IMR-90 (cell line): ENCODE data around the gene ZNF423. TPM values are rescaled to one million over a fixed set of nuclear protein-coding genes. Genes with fewer than 3 reads are reported as not detected.

Source experiments
- ATAC-seq: fragments of 200-7000 bp; cut with Tn5 transposase; 2 replicates; pipeline ENCODE4 v1.9.1; 2020; ENCODE audit warnings: low read depth, mild to moderate bottlenecking, moderate library complexity
- BruUV-seq: library from RNA; stranded (reverse); fragments of 400-500 nt; replicated peaks from 2 replicates; lab custom pipeline; 2021; lab: Mats Ljungman, UMichigan
- CTCF ChIA-PET: fragments of 300-600 bp; formaldehyde crosslinking; extraction: SDS; loops from one replicate; lab custom pipeline; 2021; ENCODE audit warnings: antibody characterized with exemption; lab: Yijun Ruan, JAX
- POLR2A ChIA-PET: fragments of 300-600 bp; sonication (Branson Sonifier 250); formaldehyde crosslinking; loops from one replicate; lab custom pipeline; 2022; ENCODE audit warnings: antibody characterized with exemption; ENCODE audit not compliant: unreplicated experiment; lab: Charles Lee
- DNase-seq: peaks from one replicate; pipeline ENCODE4 v3.0.0; 2013
- H2AFZ ChIP-seq: replicated peaks from 2 replicates; pipeline ENCODE3; 2013; ENCODE audit warnings: low read length, mild to moderate bottlenecking; ENCODE audit not compliant: poor library complexity
- H2AK5ac ChIP-seq: 2 replicates; pipeline ENCODE4 v1.6.1; 2013; ENCODE audit warnings: low read depth, low read length, inconsistent platforms
- H2AK9ac ChIP-seq: replicated peaks from 2 replicates; pipeline ENCODE3; 2013; ENCODE audit warnings: mild to moderate bottlenecking, low read depth, low read length, moderate library complexity; ENCODE audit not compliant: poor library complexity
- H2BK120ac ChIP-seq: 2 replicates; pipeline ENCODE4 v1.6.1; 2013; ENCODE audit warnings: low read depth, low read length, inconsistent platforms
- H2BK15ac ChIP-seq: 3 replicates; pipeline ENCODE4 v1.6.1; 2013; ENCODE audit warnings: low read depth, low read length, inconsistent platforms
- H2BK20ac ChIP-seq: 2 replicates; pipeline ENCODE4 v1.6.1; 2013; ENCODE audit warnings: low read depth, mild to moderate bottlenecking, inconsistent platforms, low read length, moderate library complexity
- H2BK5ac ChIP-seq: 2 replicates; pipeline ENCODE4 v1.6.1; 2013; ENCODE audit warnings: mild to moderate bottlenecking, low read depth, low read length, inconsistent platforms; ENCODE audit not compliant: poor library complexity, severe bottlenecking
- H3K14ac ChIP-seq: replicated peaks from 2 replicates; pipeline ENCODE4 v1.6.1; 2013; ENCODE audit warnings: low read depth, low read length, inconsistent platforms
- H3K18ac ChIP-seq: 2 replicates; pipeline ENCODE4 v1.6.1; 2013; ENCODE audit warnings: low read depth, low read length, control low read depth
- H3K23ac ChIP-seq: 2 replicates; pipeline ENCODE4 v1.6.1; 2013; ENCODE audit warnings: low read depth, low read length, inconsistent platforms
- H3K27ac ChIP-seq: 2 replicates; pipeline ENCODE4 v1.5.1; 2013; ENCODE audit warnings: mild to moderate bottlenecking, control low read depth, low read length; ENCODE audit not compliant: insufficient read depth
- H3K27me3 ChIP-seq: 2 replicates; pipeline ENCODE4 v1.6.1; 2013; ENCODE audit warnings: low read length; ENCODE audit not compliant: control insufficient read depth, insufficient read depth
- H3K36me3 ChIP-seq: 2 replicates; pipeline ENCODE4 v1.6.1; 2013; ENCODE audit warnings: low read length, mixed read lengths; ENCODE audit not compliant: control insufficient read depth, insufficient read depth
- H3K4ac ChIP-seq: 2 replicates; pipeline ENCODE4 v1.6.1; 2013; ENCODE audit warnings: low read depth, low read length, inconsistent platforms
- H3K4me1 ChIP-seq: 2 replicates; pipeline ENCODE4 v1.6.1; 2013; ENCODE audit warnings: low read length, mixed read lengths; ENCODE audit not compliant: control insufficient read depth, insufficient read depth
- H3K4me2 ChIP-seq: 2 replicates; pipeline ENCODE4 v1.6.1; 2013; ENCODE audit warnings: low read depth, mild to moderate bottlenecking, control low read depth, low read length, moderate library complexity
- H3K4me3 ChIP-seq: 2 replicates; pipeline ENCODE4 v1.5.1; 2013; ENCODE audit warnings: low read depth, mild to moderate bottlenecking, control low read depth, low read length, moderate library complexity; ENCODE audit not compliant: insufficient read depth
- H3K56ac ChIP-seq: 2 replicates; pipeline ENCODE4 v1.6.1; 2013; ENCODE audit warnings: low read length, inconsistent platforms; ENCODE audit not compliant: insufficient read depth; ENCODE audit errors: extremely low read depth
- H3K79me1 ChIP-seq, 2 experiments: 2 replicates each; pipeline ENCODE4 v1.6.1; 2013; ENCODE audit warnings: low read length in 2 of 2, inconsistent platforms in 1 of 2, low read depth in 1 of 2
- H3K9ac ChIP-seq: 2 replicates; pipeline ENCODE4 v1.6.1; 2013; ENCODE audit warnings: low read depth, low read length, control low read depth
- H3K9me1 ChIP-seq: 2 replicates; pipeline ENCODE4 v1.6.1; 2013; ENCODE audit warnings: low read length, inconsistent platforms; ENCODE audit not compliant: insufficient read depth
- H3K9me3 ChIP-seq: 2 replicates; pipeline ENCODE4 v1.6.1; 2013; ENCODE audit warnings: low read length; ENCODE audit not compliant: control insufficient read depth, insufficient read depth
- H4K20me1 ChIP-seq: 2 replicates; pipeline ENCODE4 v1.6.1; 2013; ENCODE audit warnings: low read length, inconsistent platforms; ENCODE audit not compliant: insufficient read depth
- H4K5ac ChIP-seq: 2 replicates; pipeline ENCODE4 v1.6.1; 2013; ENCODE audit warnings: mild to moderate bottlenecking, low read depth, low read length, control low read depth
- H4K8ac ChIP-seq, 2 experiments: 2 replicates each; pipeline ENCODE4 v1.6.1; 2013; ENCODE audit warnings: low read depth in 2 of 2, low read length in 2 of 2, control low read depth in 1 of 2, inconsistent platforms in 1 of 2
- H4K91ac ChIP-seq: 2 replicates; pipeline ENCODE4 v1.6.1; 2013; ENCODE audit warnings: low read depth, low read length, inconsistent platforms; ENCODE audit not compliant: insufficient read depth
- CEBPB ChIP-seq: IDR thresholded peaks from 2 replicates; pipeline ENCODE4 v1.6.1; 2012; ENCODE audit warnings: low read depth, low read length, improper control_type of control experiment
- CHD1 ChIP-seq: IDR thresholded peaks from 2 replicates; pipeline ENCODE4 v1.6.1; 2012; ENCODE audit warnings: low read depth, low read length, improper control_type of control experiment
- CTCF ChIP-seq: conservative IDR thresholded peaks from 2 replicates; pipeline ENCODE4 v1.5.1; 2012; ENCODE audit warnings: mild to moderate bottlenecking, low read depth, low read length, improper control_type of control experiment
- FOS ChIP-seq: fragments of 150-350 bp; IDR thresholded peaks from 2 replicates; pipeline ENCODE4 v1.6.1; 2016; ENCODE audit warnings: low read depth, low read length
- MAFK ChIP-seq: IDR thresholded peaks from 2 replicates; pipeline ENCODE4 v1.6.1; 2012; ENCODE audit warnings: low read depth, low read length, improper control_type of control experiment
- MAZ ChIP-seq: IDR thresholded peaks from 2 replicates; pipeline ENCODE4 v1.6.1; 2012; ENCODE audit warnings: low read depth, mild to moderate bottlenecking, low read length, improper control_type of control experiment, moderate library complexity, borderline replicate concordance
- MXI1 ChIP-seq: IDR thresholded peaks from 2 replicates; pipeline ENCODE4 v1.6.1; 2012; ENCODE audit warnings: low read depth, mild to moderate bottlenecking, low read length, moderate library complexity, borderline replicate concordance
- NFE2L2 ChIP-seq: fragments of 150-350 bp; IDR thresholded peaks from 2 replicates; pipeline ENCODE4 v1.6.1; 2016; ENCODE audit warnings: low read depth, mild to moderate bottlenecking, low read length
- POLR2A ChIP-seq: IDR thresholded peaks from 2 replicates; pipeline ENCODE4 v1.6.1; 2012; ENCODE audit warnings: mild to moderate bottlenecking, low read depth, low read length
- RCOR1 ChIP-seq: IDR thresholded peaks from 2 replicates; pipeline ENCODE4 v1.6.1; 2012; ENCODE audit warnings: mild to moderate bottlenecking, low read length, improper control_type of control experiment; ENCODE audit not compliant: insufficient replicate concordance
- RFX5 ChIP-seq: IDR thresholded peaks from 2 replicates; pipeline ENCODE4 v1.8.0; 2012; ENCODE audit warnings: low read depth, mild to moderate bottlenecking, low read length, moderate library complexity
- SMC3 ChIP-seq: fragments of 150-350 bp; IDR thresholded peaks from 2 replicates; pipeline ENCODE4 v1.6.1; 2016; ENCODE audit warnings: low read depth, mild to moderate bottlenecking, antibody characterized with exemption, low read length, moderate library complexity
- USF2 ChIP-seq: fragments of 150-350 bp; IDR thresholded peaks from 2 replicates; pipeline ENCODE4 v1.6.1; 2017; ENCODE audit warnings: mild to moderate bottlenecking, antibody characterized with exemption, low read length, low read depth
- WGBS, 2 experiments: methylation state at CpG; one replicate each; pipeline versions ENCODE4 v1.1.5 to v1.1.7; 2013; ENCODE audit warnings: missing lambda C conversion rate in 2 of 2; ENCODE audit not compliant: insufficient read length in 1 of 2; ENCODE audit errors: extremely low coverage in 2 of 2; 5-methylcytosine and 5-hydroxymethylcytosine counted together
- dilution Hi-C: fragments of 300-500 bp; cut with HindIII; formaldehyde crosslinking; loops from one replicate; pipeline ENCODE4 v1.14.3; 2018; ENCODE audit warnings: low sequenced_read_pairs; ENCODE audit not compliant: unreplicated experiment
- in situ Hi-C: fragments of 300-500 bp; cut with MboI; formaldehyde crosslinking; loops from 3 replicates; pipeline ENCODE4 v1.14.3; 2019; ENCODE audit warnings: low sequenced_read_pairs, inconsistent platforms, mixed read lengths
- intact Hi-C: fragments of 100-400 bp; cut with micrococcal nuclease; formaldehyde crosslinking; loops from 2 replicates; pipeline ENCODE4 v1.10.0; 2022
- polyA plus RNA-seq, 3 experiments: library from polyadenylated mRNA; depleted of rRNA; stranded (reverse); fragments of >200 nt; gene quantifications; 2 replicates each; pipeline ENCODE4 v1.2.3, GENCODE V29; 2012; ENCODE audit warnings: low replicate concordance in 1 of 3
- total RNA-seq: library from RNA; depleted of rRNA; stranded (reverse); fragments of >200 nt; gene quantifications from 2 replicates; pipeline ENCODE4 v1.2.3, GENCODE V29; 2012

Gene ZNF423
- total and polyA plus RNA-seq, 2 of the 4 experiments (the other 2 are of a cell fraction): under 0.01 to 0.10 TPM

DNA sequence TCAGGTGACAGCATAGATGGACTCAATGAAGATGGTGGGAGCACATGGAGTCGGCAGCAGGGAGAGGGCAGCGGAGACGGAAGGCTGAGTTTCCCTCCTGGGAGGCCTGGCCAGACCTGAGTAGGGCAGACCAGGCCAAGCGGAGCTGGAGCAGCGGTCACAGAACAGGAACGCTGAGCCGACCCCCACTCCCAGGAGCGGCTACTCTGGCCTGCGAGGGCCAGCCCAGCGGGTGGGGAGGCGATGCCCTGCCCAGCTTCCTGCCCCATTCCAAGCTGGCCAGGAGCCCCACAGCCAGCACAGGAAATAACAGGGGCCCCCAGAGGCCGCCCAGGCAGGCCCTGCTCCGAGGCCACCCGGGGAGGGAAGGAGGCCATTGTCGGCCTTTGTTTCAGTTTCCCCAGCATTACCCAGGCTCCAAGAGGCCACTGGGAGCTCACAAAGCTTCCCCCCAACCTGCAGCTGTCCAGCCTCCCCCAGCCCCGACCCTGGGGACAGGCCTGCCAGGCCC lies 79.8 kb downstream of the ZNF423 start:
- POLR2A ChIA-PET: no interaction called here
- H3K56ac ChIP-seq: no peak overlapping the region
- no peak overlapping the region for H2BK15ac ChIP-seq
- H4K20me1 ChIP-seq: no peaks in the 10 kb centered on the region
- no peak for TF ChIP-seq USF2
- no peak for TF ChIP-seq CTCF
- no peak for TF ChIP-seq SMC3
- TF ChIP-seq POLR2A: no peak
- no peak for TF ChIP-seq RFX5
- TF ChIP-seq FOS: no peak
- TF ChIP-seq CEBPB: no peak
- no peak for TF ChIP-seq RCOR1
- no peak for TF ChIP-seq MAZ
- no peak for TF ChIP-seq MXI1
- TF ChIP-seq CHD1: no peak
- no peak for TF ChIP-seq NFE2L2
- TF ChIP-seq MAFK: no peak
- no peak overlapping the region for H2AFZ ChIP-seq
- no peak overlapping the region for H3K23ac ChIP-seq
- no peak overlapping the region for H2BK120ac ChIP-seq
- 16% methylated on average over 4 of the region's 16 CpGs; no CpG with 5 or more reads in 1 of the 2 experiments for WGBS, 2 experiments
- H3K4me1 ChIP-seq: no peaks in the 10 kb centered on the region
- H4K8ac ChIP-seq: no peak overlapping the region
- no peak overlapping the region for H3K9ac ChIP-seq
- H3K27ac ChIP-seq: no peak overlapping the region
- CTCF ChIA-PET: no interaction called here
- H3K4me3 ChIP-seq: no peak overlapping the region
- H3K14ac ChIP-seq: no peak overlapping the region
- H3K27me3 ChIP-seq: no peaks in the 10 kb centered on the region; the same call in 1 of the 2 replicates
- in situ Hi-C loops (no loop called here), intact Hi-C loops (no loop called here), dilution Hi-C loops (no loop called here)
- no peak overlapping the region for H2AK5ac ChIP-seq
- no peaks in the 10 kb centered on the region for H3K79me1 ChIP-seq
- no peak overlapping the region for H3K4ac ChIP-seq
- H2BK5ac ChIP-seq: no peak overlapping the region
- no peak overlapping the region for H3K18ac ChIP-seq
- no peak overlapping the region for H4K91ac ChIP-seq
- no peak overlapping the region for H2BK20ac ChIP-seq
- no TSS peak for BruUV-seq
- H3K9me3 ChIP-seq: no peaks in the 10 kb centered on the region
- DNase-seq: no peak
- H3K9me1 ChIP-seq: no peaks in the 10 kb centered on the region
- H4K5ac ChIP-seq: no peak overlapping the region
- no peak overlapping the region for H2AK9ac ChIP-seq
- no peaks in the 10 kb centered on the region for H3K36me3 ChIP-seq
- no peak for ATAC-seq
- H3K4me2 ChIP-seq: no peak overlapping the region
